Embryonic facial prominence (tissue), 1 donor: ENCODE measurements around the gene SLC39A11.

Experiments
- DNase-seq: peaks from one replicate; pipeline ENCODE4 v3.0.0-alpha.2; 2016; ENCODE audit errors: extremely low spot score

Gene SLC39A11

DNA sequence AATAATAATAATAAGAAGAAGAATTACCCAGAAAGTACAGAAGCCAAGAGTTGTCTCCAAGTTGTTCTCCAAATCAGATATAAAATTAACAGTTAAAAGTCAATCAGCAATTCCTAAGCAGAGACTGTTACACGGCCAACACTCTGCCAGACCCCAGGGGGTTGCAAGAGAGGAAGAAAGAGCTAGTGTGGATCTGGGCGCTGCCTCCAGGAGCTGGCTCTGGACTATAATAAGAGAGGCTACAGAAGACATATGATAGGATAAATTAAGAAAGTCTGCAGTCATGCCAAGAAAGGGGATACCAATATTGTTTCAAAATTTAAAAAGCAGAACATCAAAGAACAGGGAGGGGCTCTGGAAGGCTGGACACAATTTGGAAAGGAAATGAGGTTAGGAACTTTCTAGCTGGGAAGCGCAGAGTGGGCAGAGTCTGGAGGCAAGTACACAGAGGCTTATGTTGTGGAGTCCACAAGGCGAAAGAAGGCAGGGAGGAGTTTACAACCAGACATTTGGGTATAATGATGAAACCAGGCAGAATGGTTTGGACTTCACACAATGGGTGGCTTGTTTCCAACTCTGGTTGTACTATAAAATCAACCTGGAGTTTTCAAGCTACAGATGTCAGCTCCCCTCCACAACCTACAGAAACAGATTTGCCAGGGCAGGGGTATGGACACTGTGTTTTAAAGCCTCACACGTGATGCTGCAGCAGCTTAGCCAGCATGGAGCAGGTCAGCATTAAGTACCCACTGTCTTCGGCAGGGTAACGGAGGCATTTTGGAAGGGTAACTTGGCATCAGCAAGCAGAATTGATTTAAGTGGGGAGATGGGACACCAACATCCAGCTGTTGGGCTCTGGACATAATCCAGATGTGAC is 49.4 kb downstream of the SLC39A11 start:
- peak; percentile 33 for DNase-seq

DNA sequence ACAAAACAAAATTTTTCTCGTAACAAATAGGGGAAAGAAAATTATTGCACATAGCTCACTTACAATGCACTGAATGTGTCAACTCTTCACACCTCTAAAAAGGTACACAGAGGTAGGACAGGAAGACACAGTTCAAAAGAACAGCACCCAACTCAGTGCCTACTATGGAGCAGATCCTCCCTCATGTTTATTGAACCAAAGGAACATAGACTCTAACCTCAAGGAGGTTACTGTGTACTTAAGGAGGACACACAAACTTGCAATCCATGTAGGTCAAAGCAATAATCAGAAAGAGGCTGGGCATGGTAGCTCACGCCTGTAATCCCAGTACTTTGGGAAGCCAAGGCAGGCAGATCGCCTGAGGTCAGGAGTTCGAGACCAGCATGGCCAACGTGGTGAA is 50.3 kb downstream of the SLC39A11 start:
- no peak for DNase-seq

DNA sequence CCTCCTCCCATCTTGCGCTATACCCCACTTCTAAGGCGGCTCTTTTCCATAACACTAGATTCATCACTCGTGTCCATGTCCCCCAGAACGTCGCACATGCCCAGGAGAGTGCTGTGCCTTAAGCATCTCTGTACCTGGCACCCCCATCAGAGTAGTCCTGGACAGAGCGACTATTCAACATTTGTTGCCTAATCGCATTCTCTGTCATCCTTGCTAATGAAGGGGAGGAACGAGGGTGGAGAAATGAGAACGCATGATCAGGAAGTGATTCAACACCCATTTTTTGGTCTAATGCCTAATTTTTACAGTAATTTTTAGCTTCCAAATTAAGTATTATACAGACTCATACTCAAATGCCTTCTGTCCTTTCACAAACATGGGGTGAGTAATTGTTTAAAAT is 53.2 kb downstream of the SLC39A11 start:
- DNase-seq: no peak

- DNase-seq: no peak
Measured at GRCh38 chr17:73031472-73031871, 61.0 kb downstream of the SLC39A11 start.

GRCh38 chr17:73030995-73031394 is 61.5 kb downstream of the SLC39A11 start:
- no peak for DNase-seq

GRCh38 chr17:73030501-73030921 is 62.0 kb downstream of the SLC39A11 start:
- peak; percentile 48 for DNase-seq

- no peak for DNase-seq
Measured at GRCh38 chr17:73029991-73030390, 62.5 kb downstream of the SLC39A11 start.

DNA sequence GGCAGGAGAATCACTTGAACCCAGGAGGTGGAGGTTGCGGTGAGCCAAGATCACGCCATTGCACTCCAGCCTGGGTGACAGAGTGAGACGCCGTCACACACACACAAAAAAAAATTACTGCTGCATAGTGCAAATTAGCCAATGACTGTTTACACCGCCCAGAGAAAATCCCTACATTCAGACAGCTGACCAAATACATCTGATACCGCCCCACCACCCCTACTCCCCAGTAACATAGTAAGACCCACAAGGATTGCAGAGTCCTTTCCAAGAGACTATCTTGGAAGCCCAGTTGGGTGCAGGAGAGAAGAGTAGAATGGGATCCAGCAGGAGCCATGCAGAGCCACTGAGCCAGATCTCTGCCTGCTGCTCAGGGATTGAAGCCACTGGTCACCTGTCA is 63.5 kb downstream of the SLC39A11 start:
- DNase-seq: no peak

DNA sequence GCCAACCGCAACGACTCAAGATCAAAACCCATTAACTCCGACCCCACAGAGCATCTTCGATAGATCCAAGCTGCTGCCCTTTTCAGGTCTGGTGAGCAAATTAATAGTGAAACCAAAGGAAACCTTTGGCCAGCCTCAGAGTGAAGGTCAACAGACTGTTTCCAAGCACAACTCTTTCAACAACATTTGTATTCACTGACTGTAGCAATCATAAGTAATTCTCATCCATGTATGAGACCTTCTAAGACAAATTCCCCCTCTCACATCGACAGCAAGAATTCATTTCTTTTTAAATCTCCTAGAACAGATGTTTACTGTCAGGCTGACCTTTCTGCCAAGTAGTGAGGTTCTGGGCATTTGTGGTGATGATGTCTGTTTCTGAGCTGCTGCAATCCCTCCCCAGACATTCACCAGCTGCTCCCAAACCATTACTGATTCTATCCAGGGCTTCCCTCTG is 64.2 kb downstream of the SLC39A11 start:
- no peak for DNase-seq

DNA sequence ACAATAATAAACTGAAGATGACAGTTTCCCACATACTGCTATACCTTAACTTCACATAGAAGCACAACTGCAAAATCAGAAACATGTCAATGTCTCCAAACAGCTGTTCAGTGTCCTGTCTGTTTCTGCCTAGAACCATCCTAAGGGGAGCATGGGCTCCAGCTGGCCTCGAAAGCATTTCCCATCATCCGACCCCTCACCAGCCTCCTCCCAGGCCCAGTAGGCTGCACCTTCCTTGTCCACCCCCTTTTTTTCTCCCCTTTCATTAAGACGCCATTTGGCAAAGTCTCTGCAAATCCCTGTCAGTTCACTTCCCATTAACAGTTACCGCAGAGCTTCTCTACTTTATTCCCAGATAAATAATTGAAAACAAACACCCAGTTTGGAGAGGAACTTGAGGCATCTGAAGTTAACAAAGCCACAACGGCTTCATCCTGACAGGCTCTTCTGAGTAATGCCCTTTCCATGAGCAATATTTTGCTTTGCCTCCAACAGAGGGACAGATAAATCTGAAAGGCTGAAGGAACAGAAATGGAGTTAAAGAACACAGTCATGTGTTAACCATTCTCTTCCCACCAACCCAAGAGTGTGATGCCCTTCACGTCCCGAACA is 65.3 kb downstream of the SLC39A11 start:
- no peak for DNase-seq

GRCh38 chr17:73025041-73025560 is 67.4 kb downstream of the SLC39A11 start:
- no peak for DNase-seq

DNA sequence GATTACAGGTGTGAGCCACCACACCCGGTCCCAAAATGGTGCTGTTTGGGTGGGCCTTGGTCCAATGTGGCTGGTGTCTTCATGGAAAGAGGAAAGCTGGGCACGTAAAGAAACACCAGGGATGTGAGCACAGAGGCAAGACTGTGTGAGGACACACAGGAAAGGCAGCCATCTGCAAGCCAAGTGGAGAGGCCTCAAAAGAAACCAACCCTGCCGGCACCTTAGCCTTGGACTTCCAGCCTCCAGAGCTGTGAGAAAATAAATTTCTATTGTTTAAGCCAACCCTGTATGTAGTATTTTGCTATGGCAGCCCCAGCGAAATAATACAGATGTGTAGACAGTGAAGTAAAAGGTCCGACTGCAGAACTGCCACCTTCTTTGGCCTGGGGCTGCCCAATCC is 68.7 kb downstream of the SLC39A11 start:
- DNase-seq: no peak

DNA sequence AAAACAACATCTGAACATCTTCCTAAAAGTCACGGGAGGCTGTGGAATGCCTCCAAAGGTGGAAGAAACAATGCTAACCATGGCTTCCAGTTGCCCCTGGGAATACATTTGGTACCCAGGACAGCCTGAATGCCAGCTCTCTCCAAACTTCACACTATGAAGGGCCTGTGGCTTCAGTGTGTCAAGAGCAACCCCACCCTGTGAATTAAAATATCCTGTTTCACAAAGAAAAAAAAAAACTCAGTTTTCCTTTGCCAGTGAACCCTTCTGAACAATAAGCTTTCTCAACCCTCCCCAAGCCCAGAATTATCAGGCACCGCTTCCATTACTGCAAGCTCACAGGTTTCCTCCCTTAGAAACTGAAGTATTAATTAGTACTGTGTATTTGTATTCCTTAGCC is 69.8 kb downstream of the SLC39A11 start:
- DNase-seq: no peak

DNA sequence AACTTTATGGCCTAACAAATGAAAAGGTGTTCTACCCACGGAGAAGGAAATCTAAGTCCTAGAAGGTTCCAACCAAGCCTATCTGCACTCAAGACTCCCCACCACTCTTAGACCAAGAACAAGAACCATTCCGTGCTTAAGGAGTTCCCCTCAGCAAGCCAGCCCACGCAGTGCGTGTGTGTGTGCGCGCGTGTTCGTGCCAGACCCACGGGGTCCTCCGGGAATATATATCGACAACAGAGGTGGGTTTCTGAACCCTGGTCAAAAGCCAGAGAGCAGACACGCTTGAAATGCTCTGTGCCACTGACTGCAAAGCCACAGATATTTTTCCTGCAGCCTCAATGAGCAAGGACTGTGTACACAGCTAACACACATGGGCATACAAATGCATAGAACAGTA is 70.7 kb downstream of the SLC39A11 start:
- DNase-seq: no peak

GRCh38 chr17:73020110-73020509 is 72.4 kb downstream of the SLC39A11 start:
- no peak for DNase-seq

- DNase-seq: no peak
Measured at GRCh38 chr17:73018599-73018998, 73.9 kb downstream of the SLC39A11 start.

DNA sequence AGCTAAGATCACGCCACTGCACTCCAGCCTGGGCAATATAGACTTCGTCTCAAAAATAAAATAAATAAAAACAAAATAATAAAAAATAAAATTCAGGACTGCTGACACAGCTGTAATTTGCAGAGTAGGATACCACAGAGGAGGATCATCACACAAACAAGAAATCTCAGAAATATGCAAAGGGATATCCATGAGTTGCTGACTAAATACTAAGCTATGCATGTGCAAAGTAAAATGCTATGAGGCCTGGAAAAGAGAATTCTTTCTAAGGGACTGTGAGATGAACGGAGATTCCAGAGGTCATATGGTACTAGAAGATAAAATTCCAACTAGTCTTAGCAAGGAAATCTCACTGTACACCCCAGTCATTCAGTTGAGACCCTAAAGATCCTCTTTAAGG is 74.8 kb downstream of the SLC39A11 start:
- no peak for DNase-seq

DNA sequence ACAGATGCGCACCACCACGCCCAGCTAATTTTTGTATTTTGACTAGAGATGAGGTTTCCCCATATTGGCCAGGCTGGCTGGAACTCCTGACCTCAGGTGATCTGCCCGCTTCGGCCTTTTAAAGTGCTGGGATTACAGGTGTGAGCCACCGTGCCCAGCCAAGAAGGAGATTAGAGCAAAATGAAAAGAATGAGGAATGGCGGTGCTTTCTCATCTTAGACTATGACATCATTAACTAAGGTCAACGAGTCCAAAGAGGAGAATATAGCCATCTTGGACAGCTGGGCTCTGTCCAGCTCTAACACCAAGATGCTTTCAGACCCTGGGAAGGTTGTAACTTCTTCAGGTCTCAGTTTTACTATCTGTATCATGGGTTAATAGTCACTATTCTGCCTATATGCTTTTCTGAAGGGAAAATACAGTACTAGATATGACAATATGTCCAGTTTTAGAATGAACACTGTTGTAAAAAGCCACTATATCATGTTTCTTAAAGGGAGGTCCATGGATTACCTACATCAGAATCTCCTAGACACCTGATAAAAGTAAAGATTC is 76.7 kb downstream of the SLC39A11 start:
- no peak for DNase-seq

GRCh38 chr17:73013816-73014663 is 78.4 kb downstream of the SLC39A11 start:
- no peak for DNase-seq

DNA sequence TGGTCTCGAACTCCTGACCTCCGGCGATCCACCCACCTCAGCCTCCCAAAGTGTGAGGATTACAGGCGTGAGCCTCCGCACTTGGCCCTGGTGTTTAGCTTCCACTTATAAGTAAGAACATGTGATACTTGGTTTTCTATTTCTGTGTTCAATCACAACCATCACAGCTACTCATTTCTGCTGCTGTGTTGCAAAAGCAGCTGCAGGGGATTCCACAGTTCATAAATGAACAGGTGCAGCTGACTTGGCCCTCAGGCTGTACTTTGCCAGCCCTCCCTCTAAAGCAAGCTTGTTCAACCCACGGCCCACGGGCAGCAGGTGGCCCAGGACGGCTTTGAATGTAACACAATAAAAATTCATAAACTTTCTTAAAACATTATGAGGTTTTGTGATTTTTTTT is 79.2 kb downstream of the SLC39A11 start:
- no peak for DNase-seq

GRCh38 chr17:73011016-73011486 is 81.4 kb downstream of the SLC39A11 start:
- DNase-seq: no peak

DNA sequence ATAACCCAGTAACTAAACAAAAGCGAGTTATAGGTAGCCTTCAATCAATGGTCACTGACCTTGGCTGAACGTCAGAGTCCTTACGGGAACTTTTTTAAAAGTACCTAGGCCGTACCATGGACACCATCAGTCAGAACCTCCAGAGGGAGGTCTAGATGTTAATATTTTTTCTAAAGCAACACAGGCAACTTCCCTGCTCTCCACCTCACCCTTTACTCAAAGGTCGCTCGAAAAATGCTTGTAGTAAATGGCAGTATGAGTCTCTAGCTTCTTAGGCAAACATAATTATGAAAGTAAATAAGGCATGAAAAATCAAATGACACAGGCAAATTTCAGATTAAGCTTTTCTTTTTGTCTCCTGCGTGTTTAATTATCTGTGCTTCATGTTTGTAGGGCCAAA is 82.1 kb downstream of the SLC39A11 start:
- no peak for DNase-seq
